ENCODE results near the gene TYMP.
A peak's percentile ranks its signal among the peaks of the same experiment; 100 is the strongest.
"Not testable (repeated sequence)": the region's sequence is repeated elsewhere in the genome, so short reads cannot be mapped to it uniquely, and the experiment has no call there.

TYMP gene

GRCh38 chr22:50523806-50524675, 5.8 kb downstream of the TYMP start:
- DNase-seq, result no peak

GRCh38 chr22:50523458-50523805, 6.4 kb downstream of the TYMP start:
- no peak for DNase-seq

- DNase-seq, result no peak
These were observed 6.9 kb downstream of the TYMP start for GRCh38 chr22:50522806-50523438.

GRCh38 chr22:50522208-50522805, 7.5 kb downstream of the TYMP start:
- no peak for DNase-seq

GRCh38 chr22:50521710-50522109, 8.1 kb downstream of the TYMP start:
- no peak for DNase-seq

- no peak for DNase-seq
These were observed 8.9 kb downstream of the TYMP start for GRCh38 chr22:50520826-50521453.

GRCh38 chr22:50520184-50520583, 9.6 kb downstream of the TYMP start:
- DNase-seq, result not testable (repeated sequence)

GRCh38 chr22:50519151-50519550, 10.7 kb downstream of the TYMP start:
- no peak for DNase-seq

- DNase-seq, result no peak
These were observed 11.2 kb downstream of the TYMP start for GRCh38 chr22:50518606-50519005.

- DNase-seq, result no peak
These were observed 12.1 kb downstream of the TYMP start for GRCh38 chr22:50517495-50518260.

- DNase-seq, result no peak
These were observed 12.9 kb downstream of the TYMP start for GRCh38 chr22:50516891-50517290.

GRCh38 chr22:50516068-50516467, 13.7 kb downstream of the TYMP start:
- no peak for DNase-seq

GRCh38 chr22:50513175-50513574, 16.6 kb downstream of the TYMP start:
- DNase-seq, result no peak

- no peak for DNase-seq
These were observed 20.9 kb downstream of the TYMP start for GRCh38 chr22:50508897-50509296.

GRCh38 chr22:50507991-50508884, 21.6 kb downstream of the TYMP start, which contains the start of gene NCAPH2:
TSS of gene NCAPH2 (plus strand) at chr22:50508224. CDS start at chr22:50508338, 114 bp downstream.
- DNase-seq, result peak; percentile 95

- DNase-seq, result peak; percentile 95
These were observed 22.3 kb downstream of the TYMP start, which contains the start of gene LMF2 for GRCh38 chr22:50507421-50507990. TSS of gene LMF2 (minus strand) at chr22:50507702. CDS start at chr22:50507675, 27 bp downstream.

- no peak for DNase-seq
These were observed 23.0 kb downstream of the TYMP start for GRCh38 chr22:50506611-50507420.

- DNase-seq, result no peak
These were observed 23.8 kb downstream of the TYMP start for GRCh38 chr22:50505776-50506610.

- DNase-seq, result no peak
These were observed 24.5 kb downstream of the TYMP start for GRCh38 chr22:50505276-50505775.
